ENCODE data around the gene POLE4.

POLE4 gene

DNA sequence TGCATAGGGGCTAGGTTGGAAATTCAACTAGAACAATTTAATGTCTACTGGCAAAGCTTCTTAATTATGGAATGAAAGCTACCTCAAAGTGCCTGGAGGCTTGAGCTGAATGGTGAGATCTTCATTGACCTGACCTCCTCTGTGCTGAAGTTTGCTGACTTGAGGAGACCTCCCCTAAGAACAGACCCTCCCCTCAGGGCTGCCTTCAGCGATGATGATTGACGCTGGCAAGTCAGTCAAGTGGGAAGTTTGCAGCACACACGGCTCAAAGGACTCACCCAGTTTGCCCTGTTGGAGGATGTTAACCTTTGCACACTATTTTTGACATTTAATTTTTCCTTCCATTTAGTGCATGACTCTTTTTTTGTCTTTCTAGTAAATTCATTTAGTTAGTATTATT lies 17.2 kb upstream of the POLE4 start:
- no peak for DNase-seq

- DNase-seq, result no peak
Observed at GRCh38 chr2:74942263-74942662, 16.2 kb upstream of the POLE4 start.

DNA sequence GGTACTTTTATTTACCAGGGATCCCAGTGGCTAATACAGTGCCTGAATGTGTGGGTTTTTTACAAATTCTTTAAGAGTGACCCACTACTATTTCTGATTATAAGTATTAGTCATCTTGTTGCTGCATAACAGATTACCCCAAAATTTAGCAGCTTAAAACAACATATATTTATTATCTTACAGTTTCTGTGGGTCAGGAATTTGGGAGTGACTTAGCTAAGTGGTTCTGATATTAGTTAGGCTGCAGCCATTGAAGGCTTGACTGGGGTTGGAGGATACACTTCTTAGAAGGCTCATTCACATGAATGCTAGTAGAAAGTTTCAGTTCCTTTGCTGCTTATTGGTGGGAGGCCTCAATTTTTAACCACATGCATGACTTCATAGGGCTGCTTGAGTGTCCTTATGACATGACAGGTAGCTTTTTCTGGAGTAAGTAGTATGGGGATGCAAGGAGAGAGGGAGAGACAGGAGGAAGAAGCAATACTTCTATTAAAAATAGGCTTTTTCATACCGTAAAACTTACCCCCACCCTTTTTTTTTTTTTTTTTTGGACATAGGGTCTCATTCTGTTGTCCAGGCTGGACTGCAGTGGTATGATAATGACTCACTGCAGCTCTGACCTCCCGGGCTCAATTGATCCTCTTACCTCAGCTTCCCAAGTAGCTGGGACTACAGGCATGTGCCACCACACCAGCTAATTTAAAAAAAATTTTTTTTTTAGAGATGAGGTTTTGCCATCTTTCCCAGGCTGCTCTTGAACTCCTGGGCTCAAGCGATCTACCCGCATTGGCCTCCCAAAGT lies 13.3 kb upstream of the POLE4 start:
- DNase-seq, result no peak

DNA sequence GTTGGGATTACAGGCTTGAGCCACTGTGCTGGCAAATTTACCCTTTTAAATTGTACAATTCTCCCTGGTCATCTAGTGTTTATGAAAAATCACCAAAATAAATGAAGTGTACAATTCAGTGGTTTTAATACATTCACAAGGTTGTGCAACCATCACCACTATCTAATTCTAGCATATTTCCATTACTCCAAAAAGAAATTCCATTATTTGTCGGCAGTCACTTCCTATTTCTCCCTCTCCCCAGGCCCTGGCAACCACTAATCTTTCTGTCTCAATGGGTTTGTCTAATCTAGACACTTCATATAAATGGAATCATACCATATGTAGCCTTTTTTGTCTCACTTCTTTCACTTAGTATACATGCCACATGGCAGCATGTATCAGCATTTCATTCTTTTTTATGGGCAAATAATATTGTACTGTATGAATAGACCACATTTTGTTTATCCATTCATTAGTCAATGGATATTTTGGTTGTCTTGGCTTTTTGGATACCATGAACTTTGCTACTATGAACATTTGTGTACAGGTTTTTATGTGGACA lies 12.6 kb upstream of the POLE4 start:
- DNase-seq, result no peak

- no peak for DNase-seq
Observed at GRCh38 chr2:74947703-74948102, 10.7 kb upstream of the POLE4 start.

- DNase-seq, result no peak
Observed at GRCh38 chr2:74948779-74949178, 9.7 kb upstream of the POLE4 start.

- DNase-seq, result no peak
Observed at GRCh38 chr2:74951211-74951754, 7.2 kb upstream of the POLE4 start.

- DNase-seq, result no peak
Observed at GRCh38 chr2:74952575-74952974, 5.9 kb upstream of the POLE4 start.

GRCh38 chr2:74953796-74954499 lies 4.5 kb upstream of the POLE4 start:
- no peak for DNase-seq

GRCh38 chr2:74954500-74954874 lies 4.0 kb upstream of the POLE4 start:
- no peak for DNase-seq

GRCh38 chr2:74957886-74958273 lies 563 bp upstream of the POLE4 start:
- no peak for DNase-seq

DNA sequence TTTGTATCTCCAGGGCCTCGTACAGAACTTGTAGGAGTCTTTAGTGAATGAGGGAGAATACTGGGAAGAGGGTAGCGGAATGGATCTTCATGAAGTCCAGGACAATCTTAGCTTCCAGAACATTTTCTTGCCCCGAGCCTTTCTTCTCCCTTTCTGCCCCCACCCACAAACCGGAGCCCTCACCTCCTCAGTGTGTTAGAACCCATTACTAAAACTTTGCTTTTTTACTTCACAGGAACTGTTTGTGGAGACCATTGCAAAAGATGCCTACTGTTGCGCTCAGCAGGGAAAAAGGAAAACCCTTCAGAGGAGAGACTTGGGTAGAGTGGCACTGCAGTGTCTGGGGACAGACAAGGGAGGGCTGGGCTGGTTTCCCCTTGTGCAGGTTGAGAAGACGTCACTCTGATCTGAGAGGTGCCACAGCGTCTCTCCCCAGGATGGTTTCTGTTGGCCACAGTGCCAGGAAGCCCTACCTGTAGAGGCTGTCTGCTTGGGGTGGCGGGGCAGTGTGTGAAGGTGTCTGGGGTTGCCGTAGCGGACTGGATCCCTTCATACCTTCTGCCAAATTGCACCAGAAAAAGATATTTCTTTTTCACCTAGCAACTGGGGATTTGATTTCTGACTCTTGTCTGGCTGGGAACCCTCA lies 786 bp downstream of the POLE4 start:
- no peak for DNase-seq

DNA sequence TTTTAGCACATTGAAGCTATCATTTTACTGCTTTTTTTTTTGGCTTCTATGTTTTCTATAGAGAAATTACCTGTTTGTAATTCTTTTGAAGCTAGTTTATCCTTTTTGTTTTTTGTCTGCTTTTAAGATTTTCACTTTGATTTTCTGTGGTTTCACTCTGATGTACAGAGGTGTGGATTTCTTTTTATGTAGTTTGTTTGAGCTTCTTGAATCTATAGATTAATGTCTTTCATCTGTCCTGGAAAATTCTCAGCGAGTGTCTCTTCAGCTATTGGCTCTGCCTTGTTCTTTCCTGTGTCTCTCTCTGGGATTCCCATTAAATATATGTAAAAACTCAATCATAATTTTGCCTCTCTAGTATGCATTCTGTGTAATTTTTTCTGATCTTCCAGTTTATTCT lies 8.4 kb downstream of the POLE4 start:
- DNase-seq, result no peak

DNA sequence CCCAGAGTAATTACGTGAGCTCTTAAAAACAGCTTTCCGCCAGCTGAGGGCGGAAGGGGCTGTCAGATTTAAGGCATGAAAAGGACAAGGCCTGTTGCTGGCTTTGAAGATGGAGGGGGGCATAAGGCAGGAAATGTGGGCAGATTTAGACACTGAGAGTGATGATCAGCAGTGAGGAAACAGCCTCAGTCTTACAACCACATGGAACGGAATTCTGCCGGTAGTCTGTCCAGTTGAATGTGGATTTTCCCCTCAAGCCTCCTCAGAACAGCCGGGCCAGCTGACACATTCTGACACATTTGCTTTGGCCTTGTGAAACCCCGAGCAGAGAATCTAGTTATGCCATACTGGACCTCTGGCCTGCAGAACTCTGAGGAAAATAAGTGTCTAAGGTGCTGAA lies 16.6 kb downstream of the POLE4 start:
- no peak for DNase-seq

DNA sequence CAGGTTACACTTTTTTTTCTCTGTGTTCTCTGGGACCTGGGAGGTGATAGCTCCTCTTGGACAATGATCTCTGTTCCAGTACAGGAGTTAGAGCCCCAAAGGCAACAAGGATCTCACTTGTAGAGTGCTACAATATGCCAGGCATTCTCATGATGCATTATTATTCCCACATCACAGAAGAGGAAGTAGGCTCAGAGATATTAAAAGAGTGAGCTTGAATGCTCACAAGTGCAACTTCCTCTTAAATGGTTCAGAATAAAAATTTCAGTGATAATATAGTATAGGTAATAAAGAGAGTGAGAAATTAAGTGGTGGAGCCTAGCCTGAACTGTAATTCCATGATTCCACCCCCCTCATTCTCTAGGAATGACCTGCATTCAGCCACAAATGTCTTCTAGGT lies 21.4 kb downstream of the POLE4 start:
- DNase-seq, result no peak

GRCh38 chr2:74982577-74982976 lies 24.1 kb downstream of the POLE4 start:
- no peak for DNase-seq

GRCh38 chr2:74983631-74984392 lies 25.4 kb downstream of the POLE4 start:
- DNase-seq, result no peak

GRCh38 chr2:74984947-74985637 lies 26.6 kb downstream of the POLE4 start:
- DNase-seq, result no peak

- no peak for DNase-seq
Observed at GRCh38 chr2:74985978-74986609, 27.7 kb downstream of the POLE4 start.

DNA sequence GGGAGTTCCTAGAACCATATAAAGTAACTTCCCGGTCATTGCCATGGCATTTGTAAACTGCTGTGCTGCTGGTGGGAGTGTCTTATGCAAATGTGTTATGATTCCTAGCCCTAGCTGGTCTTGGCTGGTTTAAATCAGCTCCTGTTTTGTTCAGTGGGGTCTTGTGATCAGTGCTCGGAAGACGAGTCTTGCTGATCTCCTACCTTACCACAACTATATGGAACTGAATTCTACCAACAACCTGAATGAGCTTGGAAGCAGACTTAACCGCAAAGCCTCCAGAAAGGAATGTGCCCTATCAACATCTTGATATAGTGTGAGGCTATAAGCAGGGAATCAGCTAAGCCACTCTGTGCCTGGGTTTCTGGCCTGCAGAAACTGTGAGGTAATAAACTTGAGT lies 33.5 kb downstream of the POLE4 start:
- DNase-seq, result no peak

DNA sequence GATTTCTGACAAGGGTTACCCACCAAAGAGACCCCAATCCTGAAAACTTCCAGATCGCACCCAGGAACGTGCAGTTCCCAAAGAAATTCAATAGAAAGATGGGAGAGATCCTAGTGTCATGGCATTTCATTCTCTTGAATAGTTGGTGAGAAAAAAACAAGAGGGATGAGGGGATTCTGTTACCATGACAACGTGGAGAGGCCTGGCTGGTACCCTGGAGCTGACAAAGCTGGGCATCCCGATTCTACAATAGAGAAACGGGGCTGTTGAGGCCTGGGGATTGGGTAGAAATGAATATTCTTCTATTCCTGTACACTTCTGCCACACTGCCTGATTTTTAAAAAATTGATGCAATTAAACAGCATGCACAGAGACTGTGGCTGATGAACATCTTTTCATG lies 41.0 kb downstream of the POLE4 start:
- no peak for DNase-seq

- no peak for DNase-seq
Observed at GRCh38 chr2:75002007-75002406, 43.6 kb downstream of the POLE4 start.
